Nephron (organoid): ENCODE measurements around the gene CRADD.

ENCODE experiments used
- H3K27ac Mint-ChIP-seq, 3 experiments: 2 replicates each; pipeline ENCODE4 v1.8.0; 2020; ENCODE audit warnings: mixed read lengths in 3 of 3, mild to moderate bottlenecking in 2 of 3, moderate library complexity in 1 of 3
- H3K27me3 Mint-ChIP-seq: 2 replicates; pipeline ENCODE4 v1.8.0; 2021; ENCODE audit warnings: low read depth, mild to moderate bottlenecking, moderate library complexity, mixed read lengths
- H3K36me3 Mint-ChIP-seq: 2 replicates; pipeline ENCODE4 v1.8.0; 2020; ENCODE audit warnings: low read depth, mixed read lengths
- H3K4me1 Mint-ChIP-seq: 2 replicates; pipeline ENCODE4 v1.8.0; 2020; ENCODE audit warnings: mixed read lengths
- H3K4me3 Mint-ChIP-seq, 3 experiments: 2 replicates each; pipeline ENCODE4 v1.8.0; 2020; ENCODE audit warnings: mild to moderate bottlenecking in 3 of 3, mixed read lengths in 3 of 3, moderate library complexity in 2 of 3
- H3K9me3 Mint-ChIP-seq: 2 replicates; pipeline ENCODE4 v1.8.0; 2020; ENCODE audit warnings: mixed read lengths
- TF ChIP-seq, protein P1 (sequence below), 3 experiments: fragments of 200-600 bp; sonication (generic); IDR thresholded peaks; one replicate each; pipeline ENCODE4 v1.5.0; 2021; ENCODE audit warnings: antibody characterized with exemption in 3 of 3; ENCODE audit not compliant: unreplicated experiment in 3 of 3

CRADD gene

DNA sequence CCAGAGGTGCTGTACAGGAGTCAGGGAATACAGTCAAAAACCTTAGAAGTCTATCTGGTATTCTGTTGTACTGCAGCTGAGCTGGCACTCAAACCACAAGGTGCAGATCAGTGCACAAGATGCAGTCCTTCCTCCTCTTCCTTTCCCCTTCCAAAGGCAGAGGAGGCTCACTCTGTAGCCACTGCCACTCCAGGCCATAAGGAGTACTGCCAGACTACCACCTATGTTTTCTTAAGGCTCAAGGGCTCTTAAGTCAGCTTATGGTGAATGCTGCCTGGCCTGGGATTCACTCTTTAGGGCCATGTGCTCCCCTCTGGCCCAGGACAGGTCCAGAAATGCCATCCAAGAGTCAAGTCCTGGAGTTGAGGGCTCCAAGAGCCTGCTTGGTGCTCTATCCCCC, 200.3 kb downstream of the CRADD start:
- no peaks in the 10 kb centered on the region for H3K27me3 Mint-ChIP-seq
- no peak overlapping the region for H3K27ac Mint-ChIP-seq
- TF ChIP-seq, protein P1, sequence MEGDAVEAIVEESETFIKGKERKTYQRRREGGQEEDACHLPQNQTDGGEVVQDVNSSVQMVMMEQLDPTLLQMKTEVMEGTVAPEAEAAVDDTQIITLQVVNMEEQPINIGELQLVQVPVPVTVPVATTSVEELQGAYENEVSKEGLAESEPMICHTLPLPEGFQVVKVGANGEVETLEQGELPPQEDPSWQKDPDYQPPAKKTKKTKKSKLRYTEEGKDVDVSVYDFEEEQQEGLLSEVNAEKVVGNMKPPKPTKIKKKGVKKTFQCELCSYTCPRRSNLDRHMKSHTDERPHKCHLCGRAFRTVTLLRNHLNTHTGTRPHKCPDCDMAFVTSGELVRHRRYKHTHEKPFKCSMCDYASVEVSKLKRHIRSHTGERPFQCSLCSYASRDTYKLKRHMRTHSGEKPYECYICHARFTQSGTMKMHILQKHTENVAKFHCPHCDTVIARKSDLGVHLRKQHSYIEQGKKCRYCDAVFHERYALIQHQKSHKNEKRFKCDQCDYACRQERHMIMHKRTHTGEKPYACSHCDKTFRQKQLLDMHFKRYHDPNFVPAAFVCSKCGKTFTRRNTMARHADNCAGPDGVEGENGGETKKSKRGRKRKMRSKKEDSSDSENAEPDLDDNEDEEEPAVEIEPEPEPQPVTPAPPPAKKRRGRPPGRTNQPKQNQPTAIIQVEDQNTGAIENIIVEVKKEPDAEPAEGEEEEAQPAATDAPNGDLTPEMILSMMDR (IDR thresholded peaks at IDR 0.05; ENCODE audit: unreplicated experiment in 3 of 3), result no peak
- no peaks in the 10 kb centered on the region for H3K4me1 Mint-ChIP-seq
- no peak overlapping the region for H3K4me3 Mint-ChIP-seq
- H3K9me3 Mint-ChIP-seq, result peaks cover 44% of the 10 kb centered on the region
- peaks cover 8% of the 10 kb centered on the region for H3K36me3 Mint-ChIP-seq

DNA sequence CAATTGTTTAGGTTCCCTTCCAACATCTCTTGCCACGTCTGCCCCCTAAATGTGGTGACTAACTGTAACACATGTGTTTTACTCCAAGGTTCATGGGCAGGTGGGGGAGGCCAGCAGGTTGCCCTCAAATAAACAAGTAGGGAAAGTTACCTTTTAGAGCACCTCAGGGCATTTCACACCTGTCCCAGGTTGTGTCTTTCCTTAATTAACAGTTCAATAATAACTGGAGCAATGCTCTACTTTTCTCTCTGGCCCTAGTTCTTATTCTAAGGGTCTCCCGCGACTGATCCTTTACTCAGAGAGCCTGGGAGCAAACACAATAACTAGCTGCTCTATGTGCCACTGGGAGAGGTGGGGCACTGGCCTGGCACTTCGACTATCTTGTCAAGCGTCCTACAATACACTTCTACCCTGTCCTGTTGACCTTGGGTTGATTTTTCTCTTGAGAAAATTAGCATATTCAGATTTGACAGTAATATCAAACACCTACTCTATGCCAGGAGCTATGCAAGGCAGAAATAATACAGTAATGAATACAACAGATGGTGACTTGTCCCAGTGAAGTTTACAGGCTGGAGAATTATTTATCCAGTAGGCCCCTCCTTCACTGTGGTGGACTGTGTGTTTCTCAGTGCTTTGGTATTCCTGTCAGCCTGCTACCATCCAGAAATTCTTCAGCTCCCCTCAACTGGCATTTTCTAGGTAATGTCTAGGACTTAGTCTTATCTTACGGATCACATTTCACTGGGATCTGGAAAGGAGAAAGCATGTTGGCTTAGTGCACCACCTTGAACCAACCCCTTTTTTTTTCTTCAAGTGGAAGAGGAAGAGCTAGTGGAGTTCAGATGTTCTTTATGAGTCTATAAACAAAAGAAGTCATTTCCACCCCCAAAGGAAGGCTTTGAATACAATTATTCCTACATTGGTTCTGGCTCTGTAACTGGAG, 202.6 kb downstream of the CRADD start:
- Mint-ChIP-seq H3K27ac (peak overlapping the region in 2 of 3 experiments; percentile 0 to 44), H3K27me3 (peaks cover 10% of the 10 kb centered on the region), H3K36me3 (no peaks in the 10 kb centered on the region), H3K9me3 (peaks cover 23% of the 10 kb centered on the region), H3K4me3 (no peak overlapping the region), H3K4me1 (peaks cover under 1% of the 10 kb centered on the region)
- TF ChIP-seq, protein P1 (IDR thresholded peaks at IDR 0.05; ENCODE audit: unreplicated experiment in 3 of 3), result no peak

DNA sequence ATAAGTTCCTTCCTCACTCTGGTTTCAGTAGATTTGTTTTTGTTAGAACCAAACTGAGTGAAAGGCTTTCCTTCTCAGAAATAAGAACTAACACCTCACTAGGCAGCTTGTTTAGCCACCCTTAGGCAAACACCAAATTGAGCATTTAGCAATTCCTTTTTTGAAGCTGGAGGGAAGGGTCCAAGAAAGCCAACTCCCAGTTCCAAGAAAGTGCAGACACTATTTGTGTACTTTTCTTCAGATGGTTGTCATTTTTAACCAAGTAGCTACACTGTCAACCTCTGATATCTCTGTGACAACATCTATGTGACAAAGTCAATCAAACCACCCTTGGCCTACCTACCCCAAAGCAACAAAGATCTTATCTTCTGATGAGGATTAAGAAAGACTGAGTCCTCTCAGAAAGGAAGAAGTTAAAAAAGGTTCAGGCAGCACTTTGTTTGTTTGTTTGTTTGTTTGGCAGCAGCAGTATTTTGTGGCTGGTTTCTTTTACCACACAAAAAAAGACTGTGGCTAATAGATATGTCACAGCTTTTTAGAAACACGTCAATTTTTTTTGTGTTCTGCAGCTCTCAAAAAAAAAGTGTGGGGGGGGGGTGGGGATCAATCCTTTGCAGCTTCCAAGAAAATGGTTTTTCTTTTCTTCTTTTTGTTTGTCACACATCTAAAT, 203.8 kb downstream of the CRADD start:
- no peaks in the 10 kb centered on the region for H3K36me3 Mint-ChIP-seq
- no peak overlapping the region for H3K27ac Mint-ChIP-seq
- TF ChIP-seq, protein P1 (IDR thresholded peaks at IDR 0.05; ENCODE audit: unreplicated experiment in 3 of 3), result no peak
- H3K9me3 Mint-ChIP-seq, result peaks cover 11% of the 10 kb centered on the region
- H3K4me1 Mint-ChIP-seq, result peaks cover 5% of the 10 kb centered on the region
- H3K4me3 Mint-ChIP-seq, result no peak overlapping the region
- peaks cover 15% of the 10 kb centered on the region for H3K27me3 Mint-ChIP-seq

DNA sequence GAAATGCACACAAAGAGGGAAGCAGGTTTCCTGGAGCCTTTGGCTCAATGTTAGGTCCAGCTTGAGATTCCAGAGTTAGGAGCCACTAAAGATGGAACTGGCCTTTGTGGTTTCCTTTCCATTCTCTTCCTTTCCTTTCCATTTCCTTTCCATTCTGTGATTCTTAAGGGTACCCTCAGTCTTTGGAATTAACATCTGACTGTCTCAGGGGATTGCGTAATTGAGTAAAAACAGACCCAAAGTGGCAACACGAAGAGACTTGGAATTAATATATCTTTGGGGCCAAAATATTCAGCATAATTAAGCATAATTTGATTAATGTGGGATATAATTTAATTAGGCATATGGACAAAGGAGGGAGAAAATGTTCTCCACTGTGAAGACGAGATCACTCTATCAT, 205.6 kb downstream of the CRADD start:
- H3K27me3 Mint-ChIP-seq, result peaks cover 22% of the 10 kb centered on the region
- no peak overlapping the region for H3K4me3 Mint-ChIP-seq
- peaks cover 12% of the 10 kb centered on the region for H3K4me1 Mint-ChIP-seq
- no peak overlapping the region for H3K27ac Mint-ChIP-seq
- H3K36me3 Mint-ChIP-seq, result peaks cover 1% of the 10 kb centered on the region
- H3K9me3 Mint-ChIP-seq, result no peaks in the 10 kb centered on the region
- TF ChIP-seq, protein P1 (IDR thresholded peaks at IDR 0.05; ENCODE audit: unreplicated experiment in 3 of 3), result no peak

DNA sequence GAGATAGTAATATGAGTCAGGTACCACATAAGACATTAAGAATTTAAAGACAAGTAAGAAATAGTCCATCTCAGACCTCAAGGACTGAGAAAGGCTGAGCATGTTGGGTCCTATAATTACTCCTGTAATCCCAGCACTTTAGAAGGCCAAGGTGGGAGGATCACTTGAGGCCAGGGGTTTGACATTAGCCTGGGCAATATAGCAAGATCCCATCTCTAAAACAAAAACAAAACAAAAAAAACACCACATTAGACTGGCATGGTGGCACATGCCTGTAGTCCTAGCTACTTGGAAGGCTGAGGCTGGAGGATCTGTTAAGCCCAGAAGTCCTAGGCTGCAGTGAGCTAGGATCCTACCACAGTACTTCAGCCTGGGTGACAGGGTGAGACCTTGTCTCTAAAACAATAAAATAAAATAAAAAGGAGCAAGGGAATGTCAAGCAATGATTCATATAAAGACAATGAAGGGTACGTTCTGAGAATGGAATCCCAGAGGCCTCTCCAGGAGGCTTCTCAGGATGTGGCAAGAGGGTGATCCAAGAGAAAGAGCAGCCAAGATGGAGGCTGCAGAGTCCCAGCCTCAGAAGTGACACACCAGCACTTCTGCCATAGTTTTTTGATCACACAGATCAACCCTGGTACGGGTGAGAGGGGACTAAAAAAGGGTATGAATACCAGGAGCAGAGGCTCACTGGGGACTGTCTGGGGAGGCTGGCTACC, 206.4 kb downstream of the CRADD start:
- peaks cover 3% of the 10 kb centered on the region for H3K36me3 Mint-ChIP-seq
- no peaks in the 10 kb centered on the region for H3K9me3 Mint-ChIP-seq
- no peak overlapping the region for H3K27ac Mint-ChIP-seq
- peaks cover 28% of the 10 kb centered on the region for H3K27me3 Mint-ChIP-seq
- H3K4me1 Mint-ChIP-seq, result peaks cover 12% of the 10 kb centered on the region
- no peak overlapping the region for H3K4me3 Mint-ChIP-seq
- TF ChIP-seq, protein P1 (IDR thresholded peaks at IDR 0.05; ENCODE audit: unreplicated experiment in 3 of 3), result no peak
